GM18867 (cell line): Measurements from ENCODE around the gene EDARADD.
"Not testable (repeated sequence)": the region's sequence is repeated elsewhere in the genome, so short reads cannot be mapped to it uniquely, and the experiment has no call there.

Experiments used
- ATAC-seq: cut with Tn5 transposase; IDR thresholded peaks from one replicate; pipeline ENCODE4 v1.9.1; 2021; ENCODE audit warnings: mild to moderate bottlenecking, moderate library complexity; ENCODE audit not compliant: unreplicated experiment

Gene EDARADD

GRCh38 chr1:236393681-236394481, at the start of gene EDARADD:
Gene EDARADD (plus strand): TSS chr1:236394286. CDS start chr1:236394445, 159 bp downstream.
- no peak for ATAC-seq

- ATAC-seq: no peak
These were observed 48.4 kb upstream of the EDARADD start for GRCh38 chr1:236345728-236346127.

- no peak for ATAC-seq
These were observed 46.0 kb upstream of the EDARADD start for GRCh38 chr1:236348071-236348470.

GRCh38 chr1:236350308-236350707, 43.8 kb upstream of the EDARADD start:
- no peak for ATAC-seq

GRCh38 chr1:236351875-236352573, 42.1 kb upstream of the EDARADD start:
- no peak for ATAC-seq

- ATAC-seq: not testable (repeated sequence)
These were observed 41.3 kb upstream of the EDARADD start for GRCh38 chr1:236352747-236353146.

- no peak for ATAC-seq
These were observed 40.3 kb upstream of the EDARADD start for GRCh38 chr1:236353813-236354212.

- no peak for ATAC-seq
These were observed 39.5 kb upstream of the EDARADD start for GRCh38 chr1:236354330-236355147.

- no peak for ATAC-seq
These were observed 37.9 kb upstream of the EDARADD start for GRCh38 chr1:236356141-236356540.

GRCh38 chr1:236361909-236362590, 32.0 kb upstream of the EDARADD start:
- no peak for ATAC-seq

GRCh38 chr1:236363237-236363636, 30.8 kb upstream of the EDARADD start:
- ATAC-seq: no peak

- ATAC-seq: no peak
These were observed 28.0 kb upstream of the EDARADD start for GRCh38 chr1:236365999-236366570.

GRCh38 chr1:236366681-236367080, 27.4 kb upstream of the EDARADD start:
- ATAC-seq: not testable (repeated sequence)

GRCh38 chr1:236370420-236370819, 23.7 kb upstream of the EDARADD start:
- ATAC-seq: no peak

GRCh38 chr1:236371083-236371482, 23.0 kb upstream of the EDARADD start:
- no peak for ATAC-seq

GRCh38 chr1:236377832-236378535, 16.1 kb upstream of the EDARADD start:
- ATAC-seq: no peak

- ATAC-seq: no peak
These were observed 12.4 kb upstream of the EDARADD start for GRCh38 chr1:236381565-236382158.

- ATAC-seq: no peak
These were observed 5.8 kb upstream of the EDARADD start for GRCh38 chr1:236388332-236388731.

GRCh38 chr1:236389253-236389652, 4.8 kb upstream of the EDARADD start:
- no peak for ATAC-seq
